Esophagus (tissue), 2 donors: ENCODE measurements around the gene CCL14. TPM values are rescaled to one million over a fixed set of nuclear protein-coding genes. Genes with fewer than 3 reads are reported as not detected.

ENCODE experiments used
- H3K27ac ChIP-seq, 2 donors: one replicate each; pipeline ENCODE4 v1.5.1; 2013; ENCODE audit warnings: low read depth in 2 of 2, mild to moderate bottlenecking in 2 of 2, inconsistent platforms in 1 of 2, low read length in 1 of 2, moderate library complexity in 1 of 2
- H3K27me3 ChIP-seq, 2 donors: one replicate each; pipeline ENCODE4 v1.6.1; 2013; ENCODE audit warnings: low read length in 2 of 2, control low read depth in 1 of 2, mild to moderate bottlenecking in 1 of 2; ENCODE audit not compliant: insufficient read depth in 2 of 2, control insufficient read depth in 1 of 2
- H3K36me3 ChIP-seq, 2 donors: one replicate each; pipeline ENCODE4 v1.6.1; 2013; ENCODE audit warnings: low read length in 1 of 2; ENCODE audit not compliant: control insufficient read depth in 2 of 2, insufficient read depth in 2 of 2
- H3K4me1 ChIP-seq, 2 donors: one replicate each; pipeline ENCODE4 v1.6.1; 2013; ENCODE audit warnings: low read length in 1 of 2; ENCODE audit not compliant: control insufficient read depth in 2 of 2, insufficient read depth in 2 of 2
- H3K4me3 ChIP-seq, 2 donors: one replicate each; pipeline ENCODE4 v1.5.1; 2013; ENCODE audit warnings: low read length in 2 of 2, mild to moderate bottlenecking in 2 of 2, low read depth in 1 of 2, moderate library complexity in 1 of 2
- H3K9me3 ChIP-seq, 2 donors: one replicate each; pipeline ENCODE4 v1.6.1; 2013; ENCODE audit warnings: mild to moderate bottlenecking in 2 of 2, low read depth in 1 of 2, low read length in 1 of 2, moderate library complexity in 1 of 2; ENCODE audit not compliant: control insufficient read depth in 2 of 2, insufficient read depth in 1 of 2
- WGBS, 2 donors: extraction: QIAGEN DNeasy Blood & Tissue Kit; methylation state at CpG; one replicate each; pipeline ENCODE4 v1.1.7; 2013; 5-methylcytosine and 5-hydroxymethylcytosine counted together
- polyA plus RNA-seq, 2 donors: library from polyadenylated mRNA; stranded (reverse); fragments of 200-250 nt; gene quantifications; one replicate each; pipeline ENCODE4 v1.2.3, GENCODE V29; 2013
- donor health status: healthy with polysubstance abuse.
- donor health status: Bipolar disorder and iron deficiency.

Gene CCL14
- polyA plus RNA-seq, 2 donors, result 21.9 to 32.3 TPM

DNA sequence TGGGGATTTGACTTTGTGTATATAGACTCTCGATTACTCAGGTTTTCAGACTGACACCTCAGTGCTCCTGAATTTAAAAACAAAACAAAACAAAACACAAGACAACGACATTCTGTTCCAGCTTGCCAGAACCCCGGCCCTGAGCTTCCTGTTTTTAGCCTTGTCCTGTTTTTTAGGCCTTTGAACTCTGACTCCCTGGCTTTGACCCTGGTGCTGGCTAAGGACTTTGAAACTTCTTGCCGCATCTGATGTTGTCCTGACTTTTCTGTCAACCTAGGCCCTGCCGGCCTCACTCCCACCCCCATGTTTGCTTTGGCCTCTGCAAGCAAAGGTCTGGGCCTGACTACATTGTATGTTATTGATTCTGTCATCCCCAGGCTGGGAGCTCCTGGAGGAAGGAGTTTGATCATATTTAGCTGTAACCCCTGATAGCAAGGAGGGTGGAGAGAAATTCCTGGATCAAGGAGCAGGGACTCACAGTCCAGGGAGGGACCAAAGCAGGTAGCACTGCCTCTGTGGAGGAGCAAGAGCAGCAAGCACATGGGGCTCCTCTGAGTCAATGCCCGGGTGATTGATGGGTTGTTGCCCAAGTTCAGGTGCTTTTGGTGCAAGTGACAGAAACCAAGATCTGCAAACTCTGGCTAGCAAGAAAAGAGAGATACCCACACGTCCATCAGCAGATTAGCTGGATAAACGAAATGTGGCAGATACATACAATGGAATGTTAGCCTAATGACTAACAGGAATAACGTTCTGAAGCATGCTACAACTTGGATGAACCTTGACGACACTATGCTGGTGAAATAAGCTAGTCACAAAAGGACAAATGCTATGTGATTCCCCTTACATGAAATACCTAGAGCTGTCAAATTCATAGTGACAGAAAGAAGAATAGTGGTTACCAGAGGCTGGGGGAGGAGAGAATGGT lies 12.9 kb downstream of the CCL14 start:
- Histone ChIP-seq H3K9me3 (no peaks in the 10 kb centered on the region), H3K27ac (no peak overlapping the region), H3K27me3 (no peaks in the 10 kb centered on the region), H3K4me1 (no peaks in the 10 kb centered on the region), H3K36me3 (no peaks in the 10 kb centered on the region), H3K4me3 (no peak overlapping the region)
- WGBS, 2 donors, result 35 to 46% methylated on average over 10 of the region's 10 CpGs

DNA sequence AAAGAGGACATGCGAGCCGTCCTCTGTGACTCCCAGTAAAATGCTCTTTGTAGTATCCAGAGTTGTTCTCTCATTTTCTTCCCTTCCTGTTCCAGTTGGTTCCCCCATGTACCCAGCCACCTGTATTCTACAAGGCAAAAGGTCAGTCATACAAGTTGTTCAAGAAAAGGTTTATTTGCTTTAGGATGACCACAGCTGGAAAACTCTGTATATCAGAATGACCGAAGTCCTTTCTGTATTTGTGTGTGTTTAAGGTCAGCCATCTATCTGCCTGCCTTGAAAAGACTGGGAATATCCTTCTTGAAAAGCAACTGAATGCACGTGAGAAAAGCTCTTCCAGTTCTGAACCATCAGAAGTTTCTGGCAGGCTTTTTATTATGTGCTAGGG lies 13.6 kb downstream of the CCL14 start:
- Histone ChIP-seq H3K4me1 (no peaks in the 10 kb centered on the region), H3K27ac (no peak overlapping the region), H3K27me3 (no peaks in the 10 kb centered on the region), H3K9me3 (no peaks in the 10 kb centered on the region), H3K36me3 (no peaks in the 10 kb centered on the region), H3K4me3 (no peak overlapping the region)
- 69 to 83% methylated on average over 4 of the region's 4 CpGs for WGBS, 2 donors

DNA sequence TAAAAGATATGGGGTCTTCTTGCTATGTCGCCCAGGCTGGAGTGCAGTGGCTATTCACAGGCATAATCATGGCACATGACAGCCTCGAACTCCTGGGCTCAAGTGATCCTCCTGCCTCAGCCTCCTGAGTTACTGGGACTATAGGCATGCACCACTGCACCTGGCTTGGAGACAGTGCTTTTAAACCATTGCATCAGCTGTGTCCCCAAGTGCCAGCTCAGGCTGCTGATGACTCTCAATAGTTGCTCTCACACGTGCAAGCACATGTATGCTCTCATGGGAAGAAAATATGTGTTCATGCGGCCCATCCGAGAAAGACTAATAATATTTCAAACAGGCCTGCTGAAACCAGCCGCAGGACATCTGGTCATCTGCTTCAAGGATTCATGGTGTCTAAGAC lies 14.0 kb downstream of the CCL14 start:
- H3K4me3 ChIP-seq, result no peak overlapping the region
- no peaks in the 10 kb centered on the region for H3K9me3 ChIP-seq
- no peaks in the 10 kb centered on the region for H3K36me3 ChIP-seq
- H3K4me1 ChIP-seq, result no peaks in the 10 kb centered on the region
- 77 to 90% methylated on average over 6 of the region's 6 CpGs for WGBS, 2 donors
- H3K27ac ChIP-seq, result no peak overlapping the region
- H3K27me3 ChIP-seq, result no peaks in the 10 kb centered on the region

DNA sequence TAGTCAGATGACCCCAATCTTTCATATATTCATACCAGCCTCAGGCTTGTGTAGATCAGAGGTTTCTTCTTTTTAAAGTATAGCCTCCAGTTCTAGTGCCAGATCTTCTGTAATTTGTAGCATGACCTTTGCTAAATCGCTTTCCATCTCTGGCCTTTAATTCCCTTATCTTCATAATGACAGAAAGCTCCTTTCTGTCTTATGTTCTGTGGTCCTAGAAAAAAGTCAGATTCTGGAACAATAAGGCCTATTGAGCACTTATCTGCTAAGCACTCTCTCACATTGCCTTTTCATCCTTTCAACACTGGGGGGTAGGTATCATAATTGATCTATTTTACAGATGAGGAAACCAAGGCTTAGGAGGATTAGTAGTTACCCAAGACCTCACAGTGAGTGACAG lies 14.5 kb downstream of the CCL14 start:
- H3K27me3 ChIP-seq, result no peaks in the 10 kb centered on the region
- no peaks in the 10 kb centered on the region for H3K9me3 ChIP-seq
- H3K27ac ChIP-seq, result no peak overlapping the region
- 83 to 96% methylated on average over 1 of the region's 1 CpG for WGBS, 2 donors
- no peaks in the 10 kb centered on the region for H3K36me3 ChIP-seq
- no peak overlapping the region for H3K4me3 ChIP-seq
- no peaks in the 10 kb centered on the region for H3K4me1 ChIP-seq

DNA sequence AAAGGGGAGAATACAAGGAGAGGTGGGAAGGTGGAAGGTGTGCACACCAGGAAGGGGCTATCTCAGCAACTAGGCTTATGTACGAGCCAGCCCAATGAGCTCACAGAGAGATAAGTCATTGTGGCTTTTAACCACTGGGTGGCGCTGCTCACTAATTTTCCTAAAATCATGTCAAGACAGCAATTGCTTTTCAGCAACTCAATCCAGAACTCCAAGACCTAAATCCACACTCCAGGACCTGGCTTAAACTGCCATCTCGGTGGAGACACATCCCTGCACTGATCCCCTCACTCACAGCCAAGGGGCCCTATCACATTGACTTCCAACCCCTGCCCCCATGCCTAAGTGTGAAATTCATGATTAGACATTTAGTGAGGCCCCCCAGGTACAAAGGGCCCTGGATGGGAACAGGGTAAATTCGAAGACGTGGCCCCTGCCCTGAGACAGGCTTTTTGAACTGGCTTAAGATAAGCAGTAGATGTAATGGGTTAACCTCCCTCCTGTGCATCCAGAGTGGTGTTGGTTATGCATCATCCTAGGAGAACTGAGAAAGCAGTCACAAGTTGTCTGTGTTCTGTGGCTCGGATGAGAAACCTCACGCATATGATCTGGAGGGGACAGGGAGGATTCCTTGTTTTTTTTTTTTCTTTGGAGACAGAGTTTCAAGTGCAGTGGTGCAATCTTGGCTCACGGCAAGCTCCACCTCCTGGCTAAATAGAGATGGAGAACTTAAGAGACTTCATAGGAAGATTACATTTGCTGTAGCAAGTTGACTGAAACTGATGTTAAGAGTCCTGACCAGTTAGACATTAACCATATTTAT lies 16.8 kb downstream of the CCL14 start:
- no peak overlapping the region for H3K27ac ChIP-seq

DNA sequence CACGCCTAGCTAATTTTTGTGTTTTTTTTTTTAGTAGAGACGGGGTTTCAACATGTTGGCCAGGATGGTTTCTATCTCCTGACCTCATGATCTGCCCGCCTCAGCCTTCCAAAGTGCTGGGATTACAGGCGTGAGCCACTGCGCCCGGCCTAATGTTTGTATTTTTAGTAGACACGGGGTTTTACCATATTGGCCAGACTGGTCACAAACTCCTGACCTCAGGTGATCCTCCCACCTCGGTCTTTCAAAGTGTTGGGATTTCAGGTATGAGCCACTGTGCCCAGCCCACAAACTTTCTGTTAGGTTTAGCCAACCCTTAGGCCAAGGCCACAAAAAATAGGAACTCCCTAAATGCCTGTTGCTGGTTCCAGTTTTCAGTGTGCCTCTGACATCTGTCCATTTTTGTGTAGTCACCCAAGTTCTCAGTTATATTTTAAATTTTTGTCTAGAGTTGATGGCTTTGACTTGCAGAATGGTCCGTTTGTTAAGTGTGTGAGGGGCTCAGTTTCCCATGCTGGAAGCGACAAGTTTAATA lies 17.9 kb downstream of the CCL14 start:
- Histone ChIP-seq H3K4me1 (no peaks in the 10 kb centered on the region), H3K27me3 (no peaks in the 10 kb centered on the region), H3K4me3 (no peak overlapping the region), H3K27ac (no peak overlapping the region), H3K36me3 (no peaks in the 10 kb centered on the region), H3K9me3 (no peaks in the 10 kb centered on the region)
- WGBS, 2 donors, result 77 to 85% methylated on average over 10 of the region's 10 CpGs

More for the DNA sequence above, 16.8 kb downstream of the CCL14 start:
- H3K36me3 ChIP-seq, result no peaks in the 10 kb centered on the region
- no peaks in the 10 kb centered on the region for H3K4me1 ChIP-seq
- H3K4me3 ChIP-seq, result no peak overlapping the region
- H3K27me3 ChIP-seq, result no peaks in the 10 kb centered on the region
- WGBS, 2 donors, result 34 to 38% methylated on average over 8 of the region's 8 CpGs
- no peaks in the 10 kb centered on the region for H3K9me3 ChIP-seq

DNA sequence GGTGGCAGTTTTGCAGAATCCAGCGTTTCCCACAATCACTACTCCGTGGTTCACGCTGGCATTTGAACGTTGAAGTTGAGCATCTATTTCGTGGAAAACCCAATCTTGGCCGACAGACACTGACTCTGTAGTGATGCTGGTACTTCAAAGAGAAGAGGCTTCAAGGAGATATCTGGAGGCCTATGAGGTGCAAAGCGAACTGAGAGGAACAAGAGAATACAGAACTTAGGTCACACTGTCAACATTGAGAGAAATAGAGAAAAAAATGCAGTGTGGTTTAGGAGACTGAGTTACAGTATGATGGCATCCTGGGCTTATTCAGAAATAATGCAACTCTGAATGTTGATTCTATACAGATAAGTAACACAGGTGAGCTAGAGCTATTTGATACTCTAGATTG lies 21.3 kb downstream of the CCL14 start:
- Histone ChIP-seq H3K4me1 (no peaks in the 10 kb centered on the region), H3K27me3 (no peaks in the 10 kb centered on the region), H3K36me3 (no peaks in the 10 kb centered on the region), H3K4me3 (no peak overlapping the region), H3K9me3 (no peaks in the 10 kb centered on the region), H3K27ac (no peak overlapping the region)
- 89% methylated on average over 7 of the region's 7 CpGs for WGBS, 2 donors

DNA sequence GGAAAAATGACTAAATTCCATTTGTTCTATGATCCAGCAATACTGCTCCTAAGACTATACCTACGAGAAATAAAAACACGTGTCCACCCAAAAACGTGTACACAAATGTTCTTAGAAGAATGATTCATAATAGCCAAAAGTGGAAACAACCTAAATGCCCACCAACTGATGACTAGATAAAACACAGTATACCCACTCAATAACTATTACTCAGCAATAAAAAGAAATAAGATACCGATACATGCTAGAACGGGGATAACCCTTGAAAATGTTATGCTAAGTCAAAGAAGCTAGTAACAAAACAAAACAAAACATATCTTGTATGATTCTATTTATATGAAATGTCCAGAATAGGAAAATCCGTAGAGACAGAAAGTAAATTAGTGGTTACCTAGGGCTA lies 22.9 kb downstream of the CCL14 start:
- no peaks in the 10 kb centered on the region for H3K4me1 ChIP-seq
- no peak overlapping the region for H3K27ac ChIP-seq
- no peaks in the 10 kb centered on the region for H3K9me3 ChIP-seq
- WGBS, 2 donors, result 71 to 80% methylated on average over 6 of the region's 6 CpGs
- H3K36me3 ChIP-seq, result no peaks in the 10 kb centered on the region
- no peaks in the 10 kb centered on the region for H3K27me3 ChIP-seq
- no peak overlapping the region for H3K4me3 ChIP-seq

DNA sequence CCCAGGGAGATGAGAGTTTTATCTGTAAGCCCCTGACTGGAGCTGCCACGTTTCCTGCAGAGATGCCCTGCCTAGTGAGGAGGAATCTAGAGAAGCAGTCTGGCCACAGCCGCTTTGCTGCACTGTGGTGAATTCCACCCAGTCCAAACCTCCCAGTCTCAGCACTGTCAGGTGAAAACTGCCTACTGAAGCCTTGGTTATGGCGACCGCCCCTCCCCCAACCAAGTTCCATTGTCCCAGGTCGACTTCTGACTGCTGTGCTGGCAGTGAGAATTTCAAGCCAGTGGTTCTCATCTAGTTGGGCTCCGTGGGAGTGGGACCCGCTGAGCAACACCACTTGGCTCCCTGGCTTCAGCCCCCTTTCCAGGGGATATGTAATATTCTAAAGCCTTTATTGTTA lies 32.8 kb downstream of the CCL14 start:
- H3K9me3 ChIP-seq, result no peaks in the 10 kb centered on the region
- H3K27me3 ChIP-seq, result no peaks in the 10 kb centered on the region
- no peaks in the 10 kb centered on the region for H3K36me3 ChIP-seq
- no peak overlapping the region for H3K4me3 ChIP-seq
- no peaks in the 10 kb centered on the region for H3K4me1 ChIP-seq
- 56 to 58% methylated on average over 7 of the region's 7 CpGs for WGBS, 2 donors
- H3K27ac ChIP-seq, result no peak overlapping the region
